Activated CD8-positive, alpha-beta memory T cell treated with anti-CD3 and anti-CD28 coated beads, Interleukin-2, amount 50 U/mL, for 48 hours (primary cell): Measurements from ENCODE around the gene PEX11G.

Experiments
- DNase-seq: peaks from one replicate; pipeline ENCODE4 v3.0.0-alpha.2; 2020

The PEX11G gene

GRCh38 chr19:7521551-7522071, 32.8 kb upstream of the PEX11G start:
- no peak for DNase-seq

GRCh38 chr19:7520131-7521051, 31.6 kb upstream of the PEX11G start:
- DNase-seq = no peak

DNA sequence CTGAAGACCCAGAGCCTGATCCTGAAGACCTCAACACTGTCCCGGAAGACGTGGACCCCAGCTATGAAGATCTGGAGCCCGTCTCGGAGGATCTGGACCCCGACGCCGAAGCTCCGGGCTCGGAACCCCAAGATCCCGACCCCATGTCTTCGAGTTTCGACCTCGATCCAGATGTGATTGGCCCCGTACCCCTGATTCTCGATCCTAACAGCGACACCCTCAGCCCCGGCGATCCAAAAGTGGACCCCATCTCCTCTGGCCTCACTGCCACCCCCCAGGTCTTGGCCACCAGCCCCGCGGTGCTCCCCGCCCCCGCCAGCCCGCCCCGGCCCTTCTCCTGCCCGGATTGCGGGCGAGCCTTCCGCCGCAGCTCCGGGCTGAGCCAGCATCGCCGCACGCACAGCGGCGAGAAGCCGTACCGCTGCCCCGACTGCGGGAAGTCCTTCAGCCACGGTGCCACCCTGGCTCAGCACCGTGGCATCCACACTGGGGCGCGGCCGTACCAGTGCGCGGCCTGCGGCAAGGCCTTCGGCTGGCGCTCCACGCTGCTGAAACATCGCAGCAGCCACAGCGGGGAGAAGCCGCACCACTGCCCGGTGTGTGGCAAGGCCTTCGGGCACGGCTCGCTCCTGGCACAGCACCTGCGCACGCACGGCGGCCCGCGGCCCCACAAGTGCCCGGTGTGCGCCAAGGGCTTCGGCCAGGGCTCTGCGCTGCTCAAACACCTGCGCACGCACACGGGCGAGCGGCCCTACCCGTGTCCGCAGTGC, 30.7 kb upstream of the PEX11G start:
- no peak for DNase-seq

- no peak for DNase-seq
These were observed 28.0 kb upstream of the PEX11G start for GRCh38 chr19:7516878-7517277.

DNA sequence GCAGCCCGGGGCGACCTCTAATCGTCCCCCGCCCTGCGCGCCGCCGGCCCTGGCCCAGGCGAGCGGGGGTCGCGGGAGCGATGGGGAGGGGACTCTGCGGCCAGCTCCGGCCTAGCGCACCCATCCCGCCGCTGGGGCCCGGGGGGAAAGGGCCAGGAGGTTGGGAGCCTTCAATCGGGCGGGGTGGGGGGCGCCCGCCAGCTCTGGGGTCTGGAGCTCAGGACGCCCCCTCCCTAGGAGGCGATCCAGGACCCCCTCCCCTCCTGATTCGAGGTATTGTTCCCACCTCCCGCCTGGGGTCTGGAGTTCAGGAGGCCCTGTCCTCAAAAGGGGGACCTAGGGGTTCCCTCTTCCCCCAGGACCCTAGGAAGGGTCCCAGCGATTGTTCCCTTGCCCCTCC, 27.5 kb upstream of the PEX11G start:
- DNase-seq = no peak

DNA sequence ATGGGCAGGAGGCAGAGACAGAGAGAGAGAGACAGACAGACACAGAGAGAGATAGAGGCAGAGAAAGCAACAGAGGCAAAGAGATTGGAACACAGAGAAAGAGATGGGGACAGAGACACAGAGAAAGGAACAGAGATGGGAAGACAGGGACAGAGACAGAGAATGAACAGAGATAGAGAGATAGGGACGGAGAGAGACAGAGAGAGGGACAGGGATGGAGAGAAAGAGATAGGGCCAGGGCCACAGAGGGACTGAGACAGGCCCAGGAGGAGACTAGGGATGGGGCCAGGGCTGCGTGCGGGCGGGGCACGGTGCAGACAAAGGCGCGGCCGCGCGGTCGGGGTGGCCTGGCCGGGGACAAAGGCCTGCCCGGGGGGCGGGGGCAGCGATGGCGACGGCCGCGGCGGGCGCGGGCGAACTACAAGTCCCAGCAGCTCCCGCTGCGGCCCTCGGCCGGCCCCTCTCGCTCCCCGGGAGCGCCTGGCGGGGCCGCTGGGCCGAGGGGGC, 26.9 kb upstream of the PEX11G start, which contains the start of gene ZNF358:
Gene ZNF358, plus strand, starts transcription at position 459 of the 507 bp plus-strand sequence. CDS start 3,140 bp downstream, outside the sequence.
- DNase-seq = peak; percentile 77

- no peak for DNase-seq
These were observed 26.3 kb upstream of the PEX11G start for GRCh38 chr19:7515110-7515644.

GRCh38 chr19:7513809-7514642, 25.2 kb upstream of the PEX11G start:
- no peak for DNase-seq

DNA sequence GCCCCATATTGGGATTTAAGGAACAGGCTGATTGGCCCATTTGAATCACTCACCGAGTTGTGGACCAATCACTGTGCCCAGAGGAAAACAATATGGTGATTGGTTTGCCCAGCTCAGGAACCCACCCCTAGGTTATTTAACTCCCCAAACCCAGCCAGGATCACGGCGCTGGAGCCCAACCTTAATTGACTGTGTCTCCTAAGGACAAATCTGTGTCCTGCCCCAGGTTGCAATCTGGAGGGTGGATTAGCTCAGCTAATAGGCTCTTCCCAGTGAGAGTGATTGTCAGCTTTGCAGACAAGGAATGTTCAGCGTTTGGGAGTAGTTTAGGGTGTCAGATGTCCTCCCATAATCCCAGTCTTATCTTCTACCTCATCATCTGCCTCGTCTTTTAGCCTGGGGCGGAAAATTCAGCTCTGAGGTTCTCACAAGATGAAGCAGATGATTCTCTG, 23.6 kb upstream of the PEX11G start:
- DNase-seq = no peak

DNA sequence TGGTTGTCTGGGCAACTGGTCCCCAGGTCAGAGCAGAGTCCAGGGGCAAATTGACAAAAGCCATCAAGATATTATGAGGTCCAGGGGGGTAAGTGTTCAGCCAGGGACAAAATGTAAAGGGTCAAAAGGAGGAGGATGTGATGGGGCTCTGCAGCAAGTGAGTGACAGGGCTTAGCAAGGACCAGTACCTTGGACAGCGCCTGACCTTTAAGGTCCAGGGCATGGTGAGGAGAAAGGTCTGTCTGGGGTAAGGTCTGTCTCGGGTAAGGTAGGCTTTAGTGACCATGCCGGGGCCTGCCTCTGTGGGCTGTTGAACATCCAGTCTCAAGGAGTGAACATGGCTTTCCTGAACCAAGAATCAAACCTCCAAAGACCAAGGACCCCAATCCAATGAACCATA, 20.8 kb upstream of the PEX11G start:
- DNase-seq = no peak

DNA sequence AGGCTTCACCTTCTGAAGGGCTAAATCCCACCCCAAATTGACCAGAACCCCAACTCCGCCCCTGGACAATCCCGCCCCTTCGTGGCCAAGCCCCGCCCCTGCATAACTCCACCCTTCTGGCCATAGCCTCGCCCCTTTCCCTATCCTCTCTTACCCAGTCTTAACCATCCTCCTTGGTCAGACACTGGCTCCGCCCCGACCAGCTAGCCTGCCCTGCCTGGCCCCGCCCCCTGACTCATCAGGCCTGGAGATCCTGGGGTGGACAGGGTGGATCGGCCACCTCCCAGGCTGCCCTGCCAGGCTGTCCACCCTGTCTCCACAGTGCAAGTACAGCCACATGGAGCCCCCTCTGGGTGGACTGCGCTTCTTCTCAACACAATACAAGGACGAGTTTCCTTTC, 19.0 kb upstream of the PEX11G start:
- peak; percentile 64 for DNase-seq

DNA sequence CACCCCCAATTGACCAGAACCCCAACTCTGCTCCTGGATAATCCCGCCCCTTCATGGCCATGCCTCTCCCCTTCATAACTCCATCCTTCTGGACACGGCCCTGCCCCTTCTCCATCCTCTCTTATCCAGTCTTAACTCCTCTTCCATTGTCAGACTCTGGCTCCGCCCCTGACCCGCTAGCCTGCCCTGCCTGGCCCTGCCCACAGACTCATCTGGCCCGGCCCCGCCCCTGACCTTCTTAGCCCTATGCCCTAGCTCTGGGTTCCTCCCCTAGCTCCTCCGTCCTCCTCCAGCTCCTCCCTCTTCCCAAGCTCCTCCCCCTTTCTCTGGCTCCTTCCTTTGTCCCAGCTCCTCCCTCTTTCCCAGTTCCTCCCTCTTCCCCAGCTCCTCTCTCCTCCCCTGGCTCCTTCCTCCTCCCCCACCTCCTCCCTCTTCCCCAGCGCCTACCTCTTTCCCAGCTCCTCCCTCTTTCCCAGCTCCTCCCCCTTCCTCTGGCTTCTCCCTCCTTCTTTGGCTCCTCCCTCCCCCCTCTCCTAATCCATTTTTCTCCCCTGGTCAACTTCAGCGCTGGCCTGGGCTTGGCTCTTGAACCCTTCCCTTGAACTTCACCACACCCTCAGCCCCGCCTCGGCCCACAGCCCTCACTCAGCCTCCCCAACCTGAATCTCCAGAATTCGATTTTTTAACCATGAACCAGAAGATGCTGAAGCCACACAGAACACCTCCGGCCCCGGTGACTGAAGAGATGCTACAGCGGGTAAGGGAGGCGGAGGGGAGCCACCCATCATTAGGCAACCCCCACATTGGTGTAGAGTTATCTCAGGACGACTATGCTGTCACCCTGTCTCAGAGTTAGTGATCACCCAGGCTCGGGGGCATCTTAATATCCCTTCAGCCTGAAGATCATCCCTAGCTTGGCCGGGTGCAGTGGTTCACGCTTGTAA, 17.8 kb upstream of the PEX11G start:
- peak; percentile 78 for DNase-seq

DNA sequence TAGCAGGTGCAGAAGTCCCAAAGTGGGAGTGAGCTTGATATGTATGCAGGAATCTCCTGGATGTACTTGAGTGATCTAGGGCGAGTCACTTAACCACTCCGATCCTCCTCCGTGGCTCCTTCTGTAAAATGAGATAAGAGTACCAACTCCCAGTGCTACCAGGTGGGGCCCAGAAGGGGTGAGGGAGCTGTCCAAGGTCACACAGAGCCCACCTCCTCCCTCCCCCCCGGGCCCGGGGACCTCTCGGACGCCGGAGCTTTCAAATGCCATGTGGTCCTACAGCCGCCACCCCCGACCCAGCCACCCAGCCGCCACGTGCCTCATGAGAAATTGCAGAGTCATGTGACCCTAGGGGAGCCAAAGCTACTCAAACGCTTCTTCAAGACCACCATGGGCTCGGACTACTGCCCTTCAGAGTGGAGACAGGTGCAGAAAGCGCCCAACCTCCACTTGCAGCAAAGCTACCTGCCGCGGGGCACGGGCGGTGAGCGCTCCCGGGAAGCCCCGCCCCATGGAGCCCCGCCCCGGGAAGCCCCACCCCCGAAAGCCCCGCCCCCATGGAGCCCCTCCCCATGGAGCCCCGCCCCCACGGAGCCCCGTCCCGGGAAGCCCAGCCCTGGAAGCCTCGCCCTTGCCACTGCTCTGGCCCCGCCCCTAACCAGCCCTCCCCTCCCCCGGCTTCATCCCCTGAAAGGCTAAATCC, 17.0 kb upstream of the PEX11G start:
- peak; percentile 75 for DNase-seq

DNA sequence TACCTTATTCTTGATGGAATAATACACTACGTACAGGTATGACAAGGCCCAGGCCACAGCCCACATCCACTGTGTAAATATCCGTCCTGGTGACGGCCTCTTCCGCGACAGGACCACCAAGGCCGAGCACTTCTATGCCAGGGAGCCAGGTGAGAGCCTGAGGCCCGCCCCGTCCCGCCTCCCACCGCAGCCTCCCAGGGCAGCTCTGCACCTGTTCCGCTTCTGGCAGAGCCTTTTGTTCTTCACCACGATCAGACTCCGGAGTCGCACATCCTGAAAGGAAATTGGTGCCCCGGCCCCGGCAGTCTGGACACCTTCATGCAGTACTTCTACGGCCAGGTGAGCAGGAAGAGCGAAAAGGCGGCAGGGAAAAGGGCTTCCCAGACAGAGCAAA, 16.4 kb upstream of the PEX11G start:
- DNase-seq = no peak

- no peak for DNase-seq
These were observed 15.8 kb upstream of the PEX11G start for GRCh38 chr19:7504684-7505083.

DNA sequence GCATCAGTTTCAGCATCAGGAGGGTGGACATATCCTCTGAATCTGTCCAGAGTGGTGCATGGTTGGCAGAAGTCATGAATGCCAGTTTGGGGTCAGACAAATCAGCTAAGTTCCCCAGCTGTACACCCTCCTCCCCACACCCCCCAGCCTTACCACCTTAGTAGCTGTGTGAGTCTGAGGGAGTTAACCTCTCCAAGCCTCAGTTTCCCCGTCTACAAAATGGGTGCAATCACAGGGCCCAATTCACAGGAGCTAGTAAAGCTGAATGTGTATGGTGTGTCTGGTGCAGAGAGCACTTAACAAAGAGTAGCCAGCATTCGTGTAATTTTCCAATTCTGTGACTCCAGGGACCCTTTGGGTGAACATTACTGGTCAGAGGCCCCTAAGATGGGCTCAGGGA, 13.7 kb upstream of the PEX11G start:
- no peak for DNase-seq

DNA sequence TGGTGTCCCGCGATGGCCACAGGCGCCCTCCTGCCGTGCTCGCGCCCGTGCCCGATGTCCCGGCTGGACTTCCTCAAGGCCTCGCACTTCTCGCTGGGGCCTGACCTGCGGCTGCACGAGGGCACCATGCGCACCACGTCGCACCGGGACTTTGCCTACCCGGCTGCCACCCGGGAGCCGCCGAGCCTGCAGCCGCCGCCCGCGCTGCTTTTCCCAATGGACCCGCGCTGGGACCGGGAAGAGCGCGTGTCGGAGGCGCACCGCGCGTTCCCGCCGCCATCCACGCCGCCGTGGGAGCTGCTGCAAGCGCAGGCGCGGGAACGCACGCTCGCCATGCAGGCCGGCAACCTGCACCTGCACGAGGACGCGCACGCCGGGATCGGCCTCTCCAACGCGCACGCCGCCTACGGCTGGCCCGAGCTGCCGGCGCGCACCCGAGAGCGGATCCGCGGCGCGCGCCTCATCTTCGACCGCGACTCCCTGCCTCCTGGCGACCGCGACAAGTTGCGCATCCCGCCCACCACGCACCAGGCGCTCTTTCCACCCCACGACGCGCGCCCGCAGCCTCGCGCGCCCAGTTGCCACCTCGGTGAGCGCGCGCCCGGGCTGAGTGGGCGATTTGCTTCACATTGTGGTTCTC, 12.1 kb upstream of the PEX11G start:
- DNase-seq = peak; percentile 82

GRCh38 chr19:7497292-7497691, 8.5 kb upstream of the PEX11G start:
- no peak for DNase-seq

DNA sequence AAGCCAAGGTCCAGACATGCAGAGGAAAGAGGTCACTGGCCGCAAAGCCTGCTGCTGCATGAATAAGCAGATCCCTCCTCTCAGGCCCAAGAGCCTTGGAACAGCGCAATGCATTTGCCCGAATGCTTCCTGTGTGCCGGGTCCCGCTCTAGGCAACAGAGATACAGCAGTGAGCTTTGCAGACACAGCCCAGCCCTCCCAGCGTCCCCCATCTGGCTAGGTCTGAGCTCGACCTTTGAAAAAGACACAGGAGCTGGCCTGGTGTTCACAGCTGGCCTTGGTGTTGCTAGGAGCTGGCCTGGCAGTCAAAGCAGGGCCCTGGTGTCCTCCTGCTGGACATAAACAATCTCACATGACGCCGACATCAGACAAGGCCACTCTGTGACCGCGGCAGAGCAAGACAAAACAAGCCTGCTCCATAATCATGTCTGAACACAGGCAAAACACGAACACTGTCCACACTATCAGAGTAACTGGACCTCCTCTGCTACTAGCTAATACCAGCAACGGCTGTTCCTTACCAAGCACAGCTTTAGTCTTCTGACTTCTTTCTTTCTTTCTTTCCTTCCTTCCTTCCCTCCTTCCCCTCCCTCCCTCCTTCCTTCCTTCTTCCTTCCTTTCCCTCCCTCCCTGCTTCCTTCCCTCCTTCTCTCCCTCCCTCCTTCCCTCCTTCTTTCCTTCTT, 5.7 kb upstream of the PEX11G start:
- DNase-seq = no peak
